ENCODE results near the gene TYROBP. TPM values are rescaled to one million over a fixed set of nuclear protein-coding genes. Genes with fewer than 3 reads are reported as not detected.
A peak's percentile ranks its signal among the peaks of the same experiment; 100 is the strongest.
"Not testable (repeated sequence)": the region's sequence is repeated elsewhere in the genome, so short reads cannot be mapped to it uniquely, and the experiment has no call there.

TYROBP gene
- total RNA-seq = 68.5 TPM

- Histone ChIP-seq H3K9me3 (no peaks in the 10 kb centered on the region), H3K27ac (peak within 1 kb of the TSS; percentile 20), H3K27me3 (no peaks in the 10 kb centered on the region), H3K36me3 (no peaks in the 10 kb centered on the region), H3K4me1 (peaks cover 9% of the 10 kb centered on the region), H3K4me3 (peak within 1 kb of the TSS in 1 of 2 donors; percentile 16)
- TF ChIP-seq POLR2AphosphoS5 (IDR thresholded peaks at IDR 0.05; ENCODE audit: insufficient read depth in 1 of 2, low read depth in 1 of 2) = no peak
- no peak for DNase-seq (ENCODE audit: extremely low spot score in 2 of 2)
- intact Hi-C loops (cut with DNase I) = no loop called here
Observed at GRCh38 chr19:35908010-35908441, at the start of gene TYROBP. Gene TYROBP, minus strand, starts transcription at chr19:35908295. Its CDS starts 67 bp downstream, at chr19:35908228.

GRCh38 chr19:35957411-35957810 lies 49.3 kb upstream of the TYROBP start:
- H3K4me1 ChIP-seq; H3K36me3 ChIP-seq; intact Hi-C loops (cut with DNase I); DNase-seq (ENCODE audit: extremely low spot score in 2 of 2); H3K27ac ChIP-seq; H3K27me3 ChIP-seq; H3K9me3 ChIP-seq; H3K4me3 ChIP-seq: not testable (repeated sequence)

- H3K27me3 ChIP-seq = no peaks in the 10 kb centered on the region
Observed at GRCh38 chr19:35955881-35956634, 48.0 kb upstream of the TYROBP start.

GRCh38 chr19:35949131-35949530 lies 41.0 kb upstream of the TYROBP start:
- intact Hi-C loops (cut with DNase I) = no loop called here
- no peaks in the 10 kb centered on the region for H3K9me3 ChIP-seq
- H3K36me3 ChIP-seq = no peaks in the 10 kb centered on the region
- no peak overlapping the region for H3K4me3 ChIP-seq
- DNase-seq (ENCODE audit: extremely low spot score in 2 of 2) = no peak
- no peak overlapping the region for H3K27ac ChIP-seq
- TF ChIP-seq CTCF (IDR thresholded peaks at IDR 0.05) = no peak
- no peak for TF ChIP-seq POLR2AphosphoS5 (IDR thresholded peaks at IDR 0.05; ENCODE audit: insufficient read depth in 1 of 2, low read depth in 1 of 2)
- no peak for TF ChIP-seq POLR2A (IDR thresholded peaks at IDR 0.05)
- no peaks in the 10 kb centered on the region for H3K27me3 ChIP-seq
- H3K4me1 ChIP-seq = no peaks in the 10 kb centered on the region

More at GRCh38 chr19:35955881-35956634, 48.0 kb upstream of the TYROBP start:
- intact Hi-C loops (cut with DNase I) = no loop called here
- TF ChIP-seq CTCF (IDR thresholded peaks at IDR 0.05) = no peak
- no peak for TF ChIP-seq POLR2A (IDR thresholded peaks at IDR 0.05)
- H3K27ac ChIP-seq = no peak overlapping the region
- no peaks in the 10 kb centered on the region for H3K36me3 ChIP-seq
- no peak overlapping the region for H3K4me3 ChIP-seq
- peaks cover 8% of the 10 kb centered on the region for H3K4me1 ChIP-seq
- no peak for DNase-seq (ENCODE audit: extremely low spot score in 2 of 2)
- H3K9me3 ChIP-seq = no peaks in the 10 kb centered on the region

- no peak overlapping the region for H3K27ac ChIP-seq
- no peak for TF ChIP-seq CTCF (IDR thresholded peaks at IDR 0.05)
- no peak for TF ChIP-seq POLR2AphosphoS5 (IDR thresholded peaks at IDR 0.05; ENCODE audit: insufficient read depth in 1 of 2, low read depth in 1 of 2)
- TF ChIP-seq POLR2A (IDR thresholded peaks at IDR 0.05) = no peak
- H3K27me3 ChIP-seq = no peaks in the 10 kb centered on the region
- H3K36me3 ChIP-seq = no peaks in the 10 kb centered on the region
- no peaks in the 10 kb centered on the region for H3K4me1 ChIP-seq
- no peak overlapping the region for H3K4me3 ChIP-seq
- H3K9me3 ChIP-seq = no peaks in the 10 kb centered on the region
- intact Hi-C loops (cut with DNase I) = no loop called here
- no peak for DNase-seq (ENCODE audit: extremely low spot score in 2 of 2)
Observed at GRCh38 chr19:35946203-35946602, 38.1 kb upstream of the TYROBP start.

- no peaks in the 10 kb centered on the region for H3K4me1 ChIP-seq
- no peak overlapping the region for H3K4me3 ChIP-seq
- no peaks in the 10 kb centered on the region for H3K9me3 ChIP-seq
- no peaks in the 10 kb centered on the region for H3K36me3 ChIP-seq
- TF ChIP-seq CTCF (IDR thresholded peaks at IDR 0.05) = no peak
- no peak for TF ChIP-seq POLR2AphosphoS5 (IDR thresholded peaks at IDR 0.05; ENCODE audit: insufficient read depth in 1 of 2, low read depth in 1 of 2)
- no peak for TF ChIP-seq POLR2A (IDR thresholded peaks at IDR 0.05)
- intact Hi-C loops (cut with DNase I) = no loop called here
- no peak overlapping the region for H3K27ac ChIP-seq
- no peak for DNase-seq (ENCODE audit: extremely low spot score in 2 of 2)
- no peaks in the 10 kb centered on the region for H3K27me3 ChIP-seq
Observed at GRCh38 chr19:35945121-35945790, 37.2 kb upstream of the TYROBP start.
